Smooth muscle cell (in vitro differentiated cells): ENCODE data around the gene RPS19. TPM values are rescaled to one million over a fixed set of nuclear protein-coding genes. Genes with fewer than 3 reads are reported as not detected.

Source experiments
- DNase-seq: peaks from one replicate; lab custom pipeline; 2025; ENCODE audit not compliant: unreplicated experiment; lab: John Stamatoyannopoulos, UW
- H2AFZ ChIP-seq: fragments of 200-600 bp; sonication (generic); 2 replicates; pipeline ENCODE4 v1.6.0; 2016; ENCODE audit warnings: antibody characterized with exemption, low read depth, mild to moderate bottlenecking
- H3F3A ChIP-seq: fragments of 200-600 bp; sonication (generic); 2 replicates; pipeline ENCODE4 v1.6.0; 2017; ENCODE audit warnings: antibody characterized with exemption, low read depth
- H3K27ac ChIP-seq: fragments of 200-600 bp; sonication (generic); 2 replicates; pipeline ENCODE4 v1.5.1; 2016; ENCODE audit warnings: low read depth, mild to moderate bottlenecking
- H3K27me3 ChIP-seq: fragments of 200-600 bp; sonication (generic); 2 replicates; pipeline ENCODE4 v1.6.1; 2016; ENCODE audit warnings: low read depth, mild to moderate bottlenecking
- H3K36me3 ChIP-seq: fragments of 200-600 bp; sonication (generic); 2 replicates; pipeline ENCODE4 v1.5.1; 2016; ENCODE audit warnings: low read depth
- H3K4me1 ChIP-seq: fragments of 200-600 bp; sonication (generic); 2 replicates; pipeline ENCODE4 v1.5.1; 2016; ENCODE audit warnings: low read depth
- H3K4me2 ChIP-seq: fragments of 200-600 bp; sonication (generic); 2 replicates; pipeline ENCODE4 v1.6.0; 2016; ENCODE audit warnings: mild to moderate bottlenecking
- H3K4me3 ChIP-seq: fragments of 200-600 bp; sonication (generic); 2 replicates; pipeline ENCODE4 v1.5.1; 2016; ENCODE audit warnings: mild to moderate bottlenecking
- H3K79me2 ChIP-seq: fragments of 200-600 bp; sonication (generic); 2 replicates; pipeline ENCODE4 v1.6.0; 2016; ENCODE audit warnings: low read depth, mild to moderate bottlenecking
- H3K9ac ChIP-seq: fragments of 200-600 bp; sonication (generic); 2 replicates; pipeline ENCODE4 v1.6.0; 2016; ENCODE audit warnings: low read depth
- H3K9me3 ChIP-seq: fragments of 200-600 bp; sonication (generic); replicated peaks from 2 replicates; pipeline ENCODE4 v1.5.1; 2016; ENCODE audit warnings: low read depth
- H4K20me1 ChIP-seq: fragments of 200-600 bp; sonication (generic); 2 replicates; pipeline ENCODE4 v1.6.0; 2016; ENCODE audit warnings: low read depth
- CTCF ChIP-seq: fragments of 200-600 bp; sonication (generic); IDR thresholded peaks from 2 replicates; pipeline ENCODE4 v1.5.1; 2017; ENCODE audit warnings: borderline replicate concordance, mild to moderate bottlenecking, antibody characterized with exemption; ENCODE audit not compliant: insufficient read depth, poor library complexity, severe bottlenecking
- WGBS: methylation state at CpG from one replicate; pipeline ENCODE4 v1.1.7; 2016; ENCODE audit warnings: low lambda C conversion rate; 5-methylcytosine and 5-hydroxymethylcytosine counted together
- polyA plus RNA-seq: library from polyadenylated mRNA; unstranded; fragments of >200 nt; fragmentation: Nextera tagmentation; extraction: Ambion mirVana; gene quantifications from 2 replicates; pipeline ENCODE4 v1.2.1, GENCODE V29; 2016
- total RNA-seq: library from RNA; depleted of rRNA; stranded (reverse); fragments of >200 nt; gene quantifications from 2 replicates; pipeline ENCODE4 v1.2.3, GENCODE V29; 2014

Gene RPS19
- total and polyA plus RNA-seq, 2 experiments from 2014 or later, result 1,345 to 2,105 TPM

GRCh38 chr19:41862445-41862986 is 2.5 kb downstream of the RPS19 start:
- Histone ChIP-seq H3K36me3 (peaks cover 5% of the 10 kb centered on the region), H2AFZ (no peak overlapping the region), H3K4me3 (peak overlapping the region; percentile 69), H3F3A (peaks cover 15% of the 10 kb centered on the region), H3K4me1 (peaks cover 21% of the 10 kb centered on the region), H3K27me3 (no peaks in the 10 kb centered on the region), H3K9me3 (no peaks in the 10 kb centered on the region), H3K79me2 (peaks cover 71% of the 10 kb centered on the region), H3K9ac (peak overlapping the region; percentile 99), H4K20me1 (peaks cover 71% of the 10 kb centered on the region), H3K27ac (no peak overlapping the region), H3K4me2 (peak overlapping the region; percentile 88)
- WGBS, result 89% methylated on average over 2 of the region's 2 CpGs
- no peak for DNase-seq
- no peak for TF ChIP-seq CTCF

- Histone ChIP-seq H3F3A (peaks cover 15% of the 10 kb centered on the region), H3K79me2 (peaks cover 79% of the 10 kb centered on the region), H3K9ac (no peak overlapping the region), H3K27ac (no peak overlapping the region), H3K9me3 (no peaks in the 10 kb centered on the region), H3K27me3 (no peaks in the 10 kb centered on the region), H3K36me3 (peaks cover 5% of the 10 kb centered on the region), H3K4me2 (no peak overlapping the region), H3K4me3 (no peak overlapping the region), H2AFZ (no peak overlapping the region), H4K20me1 (peaks cover 80% of the 10 kb centered on the region), H3K4me1 (peaks cover 21% of the 10 kb centered on the region)
- no peak for TF ChIP-seq CTCF
- 91% methylated on average over 11 of the region's 11 CpGs for WGBS
- DNase-seq, result no peak
These were observed 3.3 kb downstream of the RPS19 start for GRCh38 chr19:41863209-41863931.

- TF ChIP-seq CTCF, result no peak
- 94% methylated on average over 5 of the region's 5 CpGs for WGBS
- H3K4me1 ChIP-seq, result peaks cover 17% of the 10 kb centered on the region
- no peak overlapping the region for H3K9ac ChIP-seq
- peaks cover 5% of the 10 kb centered on the region for H3K36me3 ChIP-seq
- H3K79me2 ChIP-seq, result peaks cover 79% of the 10 kb centered on the region
- no peaks in the 10 kb centered on the region for H3K9me3 ChIP-seq
- H4K20me1 ChIP-seq, result peaks cover 90% of the 10 kb centered on the region
- H2AFZ ChIP-seq, result no peak overlapping the region
- no peak for DNase-seq
- peak overlapping the region; percentile 1 for H3K27ac ChIP-seq
- no peaks in the 10 kb centered on the region for H3K27me3 ChIP-seq
- no peak overlapping the region for H3K4me3 ChIP-seq
- H3F3A ChIP-seq, result peaks cover 15% of the 10 kb centered on the region
- no peak overlapping the region for H3K4me2 ChIP-seq
These were observed 4.3 kb downstream of the RPS19 start for GRCh38 chr19:41864374-41864773.
